Skeletal muscle tissue (tissue), 4 donors: ENCODE results near the gene SRSF5. TPM values are rescaled to one million over a fixed set of nuclear protein-coding genes. Genes with fewer than 3 reads are reported as not detected.

Experiments used
- H3K27ac ChIP-seq: one replicate; pipeline ENCODE4 v1.7.0; 2013; ENCODE audit warnings: mild to moderate bottlenecking, low read depth, low read length, inconsistent platforms
- H3K27me3 ChIP-seq, 3 donors: one replicate each; pipeline ENCODE4 v1.7.0; 2013; ENCODE audit warnings: low read length in 3 of 3; ENCODE audit not compliant: control insufficient read depth in 3 of 3, insufficient read depth in 3 of 3
- H3K36me3 ChIP-seq, 3 donors: one replicate each; pipeline ENCODE4 v1.7.0; 2013; ENCODE audit warnings: low read length in 3 of 3; ENCODE audit not compliant: control insufficient read depth in 3 of 3, insufficient read depth in 3 of 3
- H3K4me1 ChIP-seq, 3 donors: one replicate each; pipeline ENCODE4 v1.7.0; 2013; ENCODE audit warnings: low read length in 3 of 3, mild to moderate bottlenecking in 3 of 3; ENCODE audit not compliant: control insufficient read depth in 3 of 3, insufficient read depth in 3 of 3
- H3K4me3 ChIP-seq, 3 donors: one replicate each; pipeline ENCODE4 v1.7.0; 2013; ENCODE audit warnings: low read length in 3 of 3
- H3K9ac ChIP-seq, 3 donors: one replicate each; pipeline ENCODE4 v1.7.0; 2013; ENCODE audit warnings: low read length in 3 of 3, mild to moderate bottlenecking in 3 of 3, moderate library complexity in 2 of 3, low read depth in 1 of 3
- H3K9me3 ChIP-seq, 3 donors: one replicate each; pipeline ENCODE4 v1.7.0; 2013; ENCODE audit warnings: low read length in 3 of 3; ENCODE audit not compliant: control insufficient read depth in 3 of 3
- total RNA-seq: library from RNA; depleted of rRNA; stranded (reverse); fragments of >200 nt; gene quantifications from one replicate; pipeline ENCODE4 v1.2.3, GENCODE V29; 2014
- donor health status: Osteomylitis.

The SRSF5 gene
- total RNA-seq, 1 donor from 2014 or later: 77.2 TPM

DNA sequence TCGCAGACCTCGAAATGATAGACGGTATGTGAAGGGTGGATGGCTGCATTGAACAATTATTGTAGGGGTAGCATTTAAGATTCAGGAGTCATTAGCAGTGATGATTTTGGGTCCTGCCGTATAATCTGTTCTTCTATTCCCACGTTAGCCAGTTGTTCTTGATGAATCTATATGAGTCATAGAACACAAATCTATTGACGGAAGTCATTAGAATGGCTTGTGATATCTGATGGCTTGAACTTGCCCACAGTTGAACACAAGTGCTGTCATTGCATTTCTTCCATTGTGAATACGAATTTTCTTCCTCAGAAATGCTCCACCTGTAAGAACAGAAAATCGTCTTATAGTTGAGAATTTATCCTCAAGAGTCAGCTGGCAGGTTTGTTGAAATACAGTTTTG lies 1.9 kb downstream of the SRSF5 start:
- H3K36me3 ChIP-seq: peaks cover 46 to 57% (median 56%) of the 10 kb centered on the region in 3 donors
- H3K4me3 ChIP-seq: peak overlapping the region; percentile 99
- H3K27ac ChIP-seq: peak overlapping the region; percentile 100
- H3K9me3 ChIP-seq: no peaks in the 10 kb centered on the region
- no peaks in the 10 kb centered on the region for H3K27me3 ChIP-seq
- peaks cover 28 to 33% (median 29%) of the 10 kb centered on the region in 3 donors for H3K4me1 ChIP-seq
- peak overlapping the region in 1 of 3 donors; percentile 100 for H3K9ac ChIP-seq

DNA sequence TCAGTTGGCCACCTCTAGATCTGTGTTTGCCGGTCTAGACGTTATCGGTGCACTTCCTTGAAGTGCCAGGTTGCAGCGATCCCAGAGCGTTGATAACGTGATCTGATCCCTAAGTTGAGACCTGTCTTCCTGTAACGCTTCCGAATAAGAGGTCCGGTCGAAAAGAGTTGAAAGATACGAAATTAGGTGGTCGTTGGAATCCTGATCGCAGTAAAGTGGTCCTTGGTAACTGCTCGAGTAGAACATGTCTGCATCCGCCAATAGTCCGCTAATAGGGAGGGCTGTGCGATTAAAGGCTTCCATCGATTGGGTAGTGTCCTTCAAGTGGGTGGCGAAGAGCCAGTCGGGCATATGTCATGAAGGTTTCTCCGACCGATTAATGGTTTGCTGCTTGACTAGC lies 2.7 kb downstream of the SRSF5 start:
- no peak overlapping the region for H3K9ac ChIP-seq
- no peaks in the 10 kb centered on the region for H3K9me3 ChIP-seq
- H3K4me3 ChIP-seq: peak overlapping the region; percentile 23 to 45 (median 27)
- H3K27me3 ChIP-seq: no peaks in the 10 kb centered on the region
- peaks cover 28 to 33% (median 29%) of the 10 kb centered on the region in 3 donors for H3K4me1 ChIP-seq
- peaks cover 51 to 63% (median 59%) of the 10 kb centered on the region in 3 donors for H3K36me3 ChIP-seq
- H3K27ac ChIP-seq: no peak overlapping the region

- Histone ChIP-seq H3K27me3 (no peaks in the 10 kb centered on the region), H3K9me3 (no peaks in the 10 kb centered on the region), H3K27ac (no peak overlapping the region), H3K4me3 (no peak overlapping the region), H3K36me3 (peaks cover 52 to 70% (median 69%) of the 10 kb centered on the region in 3 donors), H3K9ac (no peak overlapping the region), H3K4me1 (peaks cover 28 to 33% (median 29%) of the 10 kb centered on the region in 3 donors)
These were observed 3.6 kb downstream of the SRSF5 start for GRCh38 chr14:69770559-69770958.

GRCh38 chr14:69771136-69771535 lies 4.2 kb downstream of the SRSF5 start:
- H3K27me3 ChIP-seq: no peaks in the 10 kb centered on the region
- H3K27ac ChIP-seq: no peak overlapping the region
- no peaks in the 10 kb centered on the region for H3K9me3 ChIP-seq
- peaks cover 56 to 76% (median 71%) of the 10 kb centered on the region in 3 donors for H3K36me3 ChIP-seq
- no peak overlapping the region for H3K4me3 ChIP-seq
- no peak overlapping the region for H3K9ac ChIP-seq
- H3K4me1 ChIP-seq: peaks cover 29 to 33% (median 29%) of the 10 kb centered on the region in 3 donors

GRCh38 chr14:69772082-69773017 lies 5.4 kb downstream of the SRSF5 start:
- H3K4me1 ChIP-seq: peaks cover 27 to 29% (median 28%) of the 10 kb centered on the region in 3 donors
- H3K36me3 ChIP-seq: peaks cover 54 to 80% (median 75%) of the 10 kb centered on the region in 3 donors

GRCh38 chr14:69773571-69774276 lies 6.8 kb downstream of the SRSF5 start:
- Histone ChIP-seq H3K9me3 (no peaks in the 10 kb centered on the region), H3K4me1 (peaks cover 19 to 31% (median 21%) of the 10 kb centered on the region in 3 donors), H3K27me3 (no peaks in the 10 kb centered on the region), H3K27ac (no peak overlapping the region), H3K36me3 (peaks cover 48 to 80% (median 79%) of the 10 kb centered on the region in 3 donors), H3K4me3 (no peak overlapping the region), H3K9ac (no peak overlapping the region)

More at GRCh38 chr14:69772082-69773017, 5.4 kb downstream of the SRSF5 start:
- H3K9me3 ChIP-seq: no peaks in the 10 kb centered on the region
- H3K4me3 ChIP-seq: no peak overlapping the region
- no peaks in the 10 kb centered on the region for H3K27me3 ChIP-seq
- H3K9ac ChIP-seq: no peak overlapping the region
- H3K27ac ChIP-seq: no peak overlapping the region

DNA sequence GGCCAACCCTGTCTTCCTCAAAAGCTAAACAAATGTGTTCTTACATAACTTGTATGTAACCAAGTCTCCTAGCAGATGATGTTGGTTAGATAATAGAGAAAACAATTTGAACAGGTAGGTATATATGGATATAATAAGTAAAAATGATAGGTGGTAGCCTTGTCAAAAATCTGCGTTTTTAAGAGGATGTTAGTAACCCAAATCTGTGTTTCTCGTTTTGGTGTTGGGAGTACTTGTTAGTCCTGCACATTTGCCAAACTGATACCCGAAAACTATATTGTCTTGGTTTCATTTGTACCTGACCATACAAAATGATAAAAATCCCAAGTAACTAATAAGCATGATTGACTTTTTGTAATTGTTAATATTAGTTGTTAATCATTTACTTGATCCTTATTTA lies 8.1 kb downstream of the SRSF5 start:
- peaks cover 41 to 80% (median 75%) of the 10 kb centered on the region in 3 donors for H3K36me3 ChIP-seq
- H3K4me1 ChIP-seq: peaks cover 9 to 20% (median 10%) of the 10 kb centered on the region in 3 donors
- H3K9ac ChIP-seq: no peak overlapping the region
- no peaks in the 10 kb centered on the region for H3K27me3 ChIP-seq
- H3K4me3 ChIP-seq: no peak overlapping the region
- H3K9me3 ChIP-seq: no peaks in the 10 kb centered on the region
- no peak overlapping the region for H3K27ac ChIP-seq

DNA sequence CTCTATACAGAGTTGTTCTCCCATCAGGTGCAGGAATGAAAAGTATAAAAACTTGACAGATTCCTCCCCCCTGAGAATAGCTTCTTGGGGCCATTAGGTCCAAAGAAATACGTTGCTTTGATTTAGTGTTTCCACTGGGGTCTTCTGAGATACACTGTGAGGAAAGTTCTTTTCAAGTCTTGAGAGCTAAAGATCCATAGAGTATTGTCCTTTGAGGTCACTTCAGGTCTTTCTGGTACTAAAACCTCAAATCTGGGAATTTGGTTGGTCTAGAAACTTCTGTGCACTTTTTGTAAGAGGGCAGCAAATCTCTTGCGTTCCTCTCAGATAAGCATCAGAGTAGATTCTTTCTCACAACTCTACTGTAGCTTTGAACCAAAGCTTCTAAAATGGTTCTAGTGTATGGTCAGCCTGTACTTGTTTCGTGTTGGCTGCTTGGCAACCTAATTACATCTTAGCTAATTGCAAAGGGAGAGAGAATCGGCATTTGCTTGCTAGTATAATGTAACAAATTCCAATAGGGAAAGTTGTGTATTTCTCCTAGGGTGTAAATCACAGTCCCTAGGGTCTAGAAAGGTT lies 10.0 kb downstream of the SRSF5 start:
- Histone ChIP-seq H3K4me3 (no peak overlapping the region), H3K9ac (no peak overlapping the region), H3K27me3 (no peaks in the 10 kb centered on the region), H3K36me3 (peaks cover 31 to 73% (median 64%) of the 10 kb centered on the region in 3 donors), H3K9me3 (no peaks in the 10 kb centered on the region), H3K4me1 (peaks cover 4 to 11% (median 5%) of the 10 kb centered on the region in 3 donors), H3K27ac (no peak overlapping the region)

- peaks cover 22 to 52% (median 43%) of the 10 kb centered on the region in 3 donors for H3K36me3 ChIP-seq
These were observed 12.1 kb downstream of the SRSF5 start for GRCh38 chr14:69779088-69779487.

More at GRCh38 chr14:69779088-69779487, 12.1 kb downstream of the SRSF5 start:
- Histone ChIP-seq H3K4me1 (peaks cover 4 to 11% (median 5%) of the 10 kb centered on the region in 3 donors), H3K27ac (no peak overlapping the region), H3K27me3 (no peaks in the 10 kb centered on the region), H3K9me3 (no peaks in the 10 kb centered on the region), H3K4me3 (no peak overlapping the region), H3K9ac (no peak overlapping the region)
